Medulla oblongata (tissue), 1 donor: ENCODE data around the gene PPP1R2B.

ENCODE experiments used
- DNase-seq: peaks from one replicate; pipeline ENCODE4 v3.0.0-alpha.2; 2015; ENCODE audit errors: extremely low spot score

PPP1R2B gene

GRCh38 chr5:156871212-156871611, 21.1 kb downstream of the PPP1R2B start:
- no peak for DNase-seq

DNA sequence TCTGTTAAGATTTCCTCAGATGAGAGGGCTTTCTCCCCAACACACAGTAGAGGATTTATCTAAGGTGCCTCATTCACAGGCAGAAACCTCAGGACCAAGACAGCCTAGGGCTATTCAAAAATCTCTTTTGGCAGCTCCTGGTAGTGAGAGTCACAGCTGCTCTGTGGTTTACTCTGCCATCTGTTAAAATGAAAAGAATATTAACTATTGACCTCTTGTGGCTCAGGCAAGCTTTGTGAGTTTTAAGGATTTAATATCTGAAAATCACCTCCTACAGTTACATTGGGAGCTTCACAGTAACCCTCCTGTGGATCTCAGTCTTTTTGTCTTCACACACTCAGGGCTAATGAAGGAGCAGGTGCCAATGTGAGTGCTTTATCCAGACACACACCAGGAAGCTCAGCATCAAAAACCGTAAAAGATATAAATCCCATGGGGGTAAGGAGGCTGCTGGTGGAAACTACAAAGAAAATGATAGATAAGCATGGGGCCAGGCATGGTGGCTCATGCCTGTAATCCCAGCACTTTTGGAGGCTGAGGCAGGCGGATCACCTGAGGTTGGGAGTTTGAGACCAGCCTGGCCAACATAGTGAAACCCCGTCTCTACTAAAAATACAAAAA, 29.7 kb downstream of the PPP1R2B start:
- DNase-seq, result no peak

GRCh38 chr5:156883316-156883875, 33.3 kb downstream of the PPP1R2B start:
- no peak for DNase-seq

- DNase-seq, result no peak
Measured at GRCh38 chr5:156888520-156888919, 38.4 kb downstream of the PPP1R2B start.

- no peak for DNase-seq
Measured at GRCh38 chr5:156892223-156892622, 42.1 kb downstream of the PPP1R2B start.

GRCh38 chr5:156892864-156893263, 42.8 kb downstream of the PPP1R2B start:
- DNase-seq, result no peak

- DNase-seq, result no peak
Measured at GRCh38 chr5:156893517-156893916, 43.4 kb downstream of the PPP1R2B start.

DNA sequence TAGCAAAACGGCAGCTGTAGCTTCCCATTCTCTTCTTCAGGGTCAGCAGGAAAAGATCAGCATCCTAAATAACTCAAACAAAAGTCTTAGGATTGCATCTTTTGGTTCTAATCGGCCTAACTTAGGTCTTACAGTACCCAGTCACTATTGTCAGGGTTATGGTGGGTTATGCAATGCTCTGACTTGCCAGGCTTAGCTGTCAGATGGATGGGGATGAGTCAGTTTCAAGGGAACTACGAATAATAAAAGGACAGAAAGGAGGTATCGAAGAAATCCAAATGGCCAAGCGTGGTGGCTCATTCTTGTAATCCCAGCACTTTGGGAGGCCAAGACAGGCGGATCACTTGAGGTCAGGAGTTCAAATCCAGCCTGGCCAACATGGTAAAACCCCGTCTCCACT, 46.5 kb downstream of the PPP1R2B start:
- no peak for DNase-seq
